ENCODE measurements around the gene MYO16. TPM values are rescaled to one million over a fixed set of nuclear protein-coding genes. Genes with fewer than 3 reads are reported as not detected.

The MYO16 gene
- total RNA-seq, 1 donor from 2014 or later = not detected

DNA sequence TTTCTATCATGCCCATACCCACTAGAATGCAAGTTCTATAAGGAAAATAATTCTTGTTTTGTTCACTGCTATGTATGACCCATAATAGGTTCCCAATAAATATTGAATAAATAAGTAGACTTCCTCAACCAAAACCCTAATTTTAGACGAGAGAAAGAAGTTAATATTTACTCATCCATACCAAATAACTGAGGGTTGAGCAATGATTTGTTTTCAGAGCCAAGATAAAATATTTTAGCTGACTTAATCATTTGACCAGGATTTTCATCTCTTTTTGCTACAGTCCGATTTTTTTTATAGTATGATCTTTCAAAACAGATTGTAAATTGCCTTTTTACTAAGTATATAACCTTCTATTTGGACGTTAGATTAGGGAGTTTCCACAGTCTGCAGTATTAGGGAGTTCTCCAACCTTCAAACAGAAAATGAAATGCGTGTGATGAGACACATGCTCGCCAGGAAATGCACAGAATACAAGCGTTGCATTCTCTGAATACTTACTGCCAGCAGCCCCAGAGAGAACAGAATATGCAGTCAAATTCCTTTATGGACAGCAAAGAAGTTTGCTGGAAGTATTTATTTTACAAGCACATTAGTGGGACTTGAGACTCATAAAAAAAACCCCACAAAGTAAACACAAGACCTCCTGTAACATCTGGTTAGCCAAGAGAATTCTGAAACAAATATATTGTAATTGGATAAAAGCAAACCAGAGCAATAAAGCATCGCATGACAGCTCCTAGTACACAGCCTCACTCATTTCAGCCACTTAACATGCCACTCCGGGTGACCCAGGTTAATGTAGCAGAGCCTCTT is 230.0 kb downstream of the MYO16 start:
- no peaks in the 10 kb centered on the region for H3K27me3 ChIP-seq
- H3K27ac ChIP-seq = no peak overlapping the region
- TF ChIP-seq, protein P1, sequence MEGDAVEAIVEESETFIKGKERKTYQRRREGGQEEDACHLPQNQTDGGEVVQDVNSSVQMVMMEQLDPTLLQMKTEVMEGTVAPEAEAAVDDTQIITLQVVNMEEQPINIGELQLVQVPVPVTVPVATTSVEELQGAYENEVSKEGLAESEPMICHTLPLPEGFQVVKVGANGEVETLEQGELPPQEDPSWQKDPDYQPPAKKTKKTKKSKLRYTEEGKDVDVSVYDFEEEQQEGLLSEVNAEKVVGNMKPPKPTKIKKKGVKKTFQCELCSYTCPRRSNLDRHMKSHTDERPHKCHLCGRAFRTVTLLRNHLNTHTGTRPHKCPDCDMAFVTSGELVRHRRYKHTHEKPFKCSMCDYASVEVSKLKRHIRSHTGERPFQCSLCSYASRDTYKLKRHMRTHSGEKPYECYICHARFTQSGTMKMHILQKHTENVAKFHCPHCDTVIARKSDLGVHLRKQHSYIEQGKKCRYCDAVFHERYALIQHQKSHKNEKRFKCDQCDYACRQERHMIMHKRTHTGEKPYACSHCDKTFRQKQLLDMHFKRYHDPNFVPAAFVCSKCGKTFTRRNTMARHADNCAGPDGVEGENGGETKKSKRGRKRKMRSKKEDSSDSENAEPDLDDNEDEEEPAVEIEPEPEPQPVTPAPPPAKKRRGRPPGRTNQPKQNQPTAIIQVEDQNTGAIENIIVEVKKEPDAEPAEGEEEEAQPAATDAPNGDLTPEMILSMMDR (IDR thresholded peaks at IDR 0.05) = no peak

DNA sequence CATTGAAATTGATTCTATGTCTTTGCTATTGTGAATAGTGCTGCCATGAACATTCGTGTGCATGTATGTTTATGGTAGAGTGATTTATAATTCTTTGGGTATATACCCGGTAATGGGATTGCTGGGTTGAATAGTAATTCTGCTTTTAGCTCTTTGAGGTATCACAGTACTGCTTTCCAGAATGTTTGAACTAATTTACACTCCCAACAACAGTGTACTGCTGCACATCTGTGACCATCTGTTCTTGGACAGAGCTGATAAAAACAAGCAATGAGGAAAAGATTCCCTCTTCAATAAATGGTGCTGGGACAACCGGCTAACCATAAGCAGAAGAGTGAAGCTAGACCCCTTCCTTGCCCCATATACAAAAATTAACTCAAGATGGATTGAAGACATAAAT is 231.0 kb downstream of the MYO16 start:
- intact Hi-C loops (cut with DNase I) = no loop called here
- no peaks in the 10 kb centered on the region for H3K27me3 ChIP-seq
- DNase-seq (ENCODE audit: low spot score in 2 of 2) = no peak
- no peak overlapping the region for H3K27ac ChIP-seq
- no peaks in the 10 kb centered on the region for H3K4me1 ChIP-seq
- TF ChIP-seq, protein P1 (IDR thresholded peaks at IDR 0.05) = no peak
- H3K9me3 ChIP-seq = no peaks in the 10 kb centered on the region
- no peak overlapping the region for H3K4me3 ChIP-seq
- no peaks in the 10 kb centered on the region for H3K36me3 ChIP-seq

More for the DNA sequence above, 230.0 kb downstream of the MYO16 start:
- no peak overlapping the region for H3K4me3 ChIP-seq
- no peaks in the 10 kb centered on the region for H3K36me3 ChIP-seq
- DNase-seq (ENCODE audit: low spot score in 2 of 2) = no peak
- intact Hi-C loops (cut with DNase I) = no loop called here
- H3K9me3 ChIP-seq = no peaks in the 10 kb centered on the region
- no peaks in the 10 kb centered on the region for H3K4me1 ChIP-seq

DNA sequence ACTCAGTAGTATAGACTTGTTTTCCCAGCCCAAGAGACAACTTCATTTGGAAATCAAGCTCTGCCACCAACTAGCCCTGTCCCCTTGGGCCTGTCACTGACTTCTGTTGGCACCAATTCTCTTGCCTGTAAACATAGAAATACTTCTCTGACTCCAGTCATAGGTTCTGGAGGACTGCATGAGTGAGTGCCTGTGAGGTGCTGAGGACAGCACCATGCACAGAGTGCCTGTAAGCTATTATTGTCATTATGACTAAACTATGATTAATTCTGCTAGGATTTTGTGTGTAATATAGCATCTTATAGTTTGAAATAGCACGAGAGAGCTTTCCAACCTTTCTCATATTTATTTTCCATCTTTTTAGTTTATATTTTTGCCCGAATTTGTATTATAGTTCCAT is 247.9 kb downstream of the MYO16 start:
- Histone ChIP-seq H3K36me3 (no peaks in the 10 kb centered on the region), H3K4me1 (no peaks in the 10 kb centered on the region), H3K27ac (no peak overlapping the region), H3K27me3 (no peaks in the 10 kb centered on the region), H3K4me3 (no peak overlapping the region), H3K9me3 (peaks cover 0 to 3% of the 10 kb centered on the region in 2 donors)
- intact Hi-C loops (cut with DNase I) = no loop called here
- TF ChIP-seq, protein P1 (IDR thresholded peaks at IDR 0.05) = no peak
- DNase-seq (ENCODE audit: low spot score in 2 of 2) = no peak

DNA sequence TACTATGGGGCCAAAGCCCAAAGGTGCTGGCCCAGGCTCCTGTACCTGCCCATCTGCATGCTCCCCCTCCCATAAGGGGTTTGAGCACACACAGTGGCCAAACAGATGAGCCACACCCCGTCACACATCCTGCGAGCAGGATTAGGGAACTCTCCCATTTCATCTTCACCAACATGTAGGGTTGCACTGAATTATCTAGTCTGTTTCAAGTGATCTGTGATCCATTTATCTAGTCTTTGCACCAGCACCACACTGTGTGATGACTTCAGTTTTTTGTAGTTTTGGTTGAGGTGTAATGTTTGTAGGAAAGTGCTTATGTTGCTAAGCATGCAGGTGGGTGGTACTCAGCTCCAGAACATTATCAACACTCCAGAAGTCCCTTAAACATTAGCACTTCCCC is 249.3 kb downstream of the MYO16 start:
- intact Hi-C loops (cut with DNase I) = no loop called here
- DNase-seq (ENCODE audit: low spot score in 2 of 2) = no peak
- no peak overlapping the region for H3K27ac ChIP-seq
- H3K27me3 ChIP-seq = no peaks in the 10 kb centered on the region
- H3K36me3 ChIP-seq = no peaks in the 10 kb centered on the region
- H3K9me3 ChIP-seq = peaks cover 0 to 3% of the 10 kb centered on the region in 2 donors
- H3K4me3 ChIP-seq = no peak overlapping the region
- H3K4me1 ChIP-seq = no peaks in the 10 kb centered on the region
- TF ChIP-seq, protein P1 (IDR thresholded peaks at IDR 0.05) = no peak

DNA sequence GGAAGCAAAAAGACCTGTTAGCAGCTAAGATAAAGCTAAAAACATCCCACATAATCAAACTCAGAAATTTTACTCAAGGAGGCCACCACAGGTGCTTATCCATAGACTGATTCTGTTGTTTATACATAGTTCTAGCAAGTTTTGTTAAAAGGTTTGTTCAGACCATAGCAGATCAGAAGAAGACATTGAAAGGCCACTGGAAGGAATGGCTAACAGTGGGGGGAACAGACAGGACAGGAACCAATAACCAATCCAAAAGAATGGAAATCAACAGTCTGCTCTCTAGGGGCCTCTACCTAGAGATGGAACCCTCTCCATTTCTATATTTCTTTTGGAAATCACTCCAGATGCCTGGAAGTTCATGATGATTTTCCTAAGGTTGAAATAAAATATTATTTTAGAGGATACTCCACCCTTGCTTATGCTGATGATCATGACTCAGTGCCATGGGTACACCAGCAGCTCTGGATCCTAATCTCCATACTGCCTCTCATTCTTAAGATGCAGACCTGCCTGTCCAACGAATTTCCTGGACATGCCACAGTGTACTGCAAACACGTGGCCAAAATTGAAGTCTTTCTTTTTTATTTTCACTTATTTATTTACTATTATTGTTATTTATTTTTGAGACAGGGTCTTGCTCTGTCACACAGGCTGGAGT is 260.0 kb downstream of the MYO16 start:
- DNase-seq (ENCODE audit: low spot score in 2 of 2) = no peak
- Histone ChIP-seq H3K27me3 (no peaks in the 10 kb centered on the region), H3K36me3 (no peaks in the 10 kb centered on the region), H3K27ac (no peak overlapping the region), H3K4me1 (no peaks in the 10 kb centered on the region), H3K9me3 (no peaks in the 10 kb centered on the region), H3K4me3 (no peak overlapping the region)
- TF ChIP-seq, protein P1 (IDR thresholded peaks at IDR 0.05) = no peak
- intact Hi-C loops (cut with DNase I) = no loop called here

Measured in ascending aorta (tissue), 2 donors.